Liver (tissue), 3 donors: Measurements from ENCODE around the gene FIBCD1.

Experiments used
- FOXA2 ChIP-seq: IDR thresholded peaks from 2 replicates; pipeline ENCODE4 v1.6.1; 2016; ENCODE audit warnings: antibody characterized with exemption
- GABPA ChIP-seq, 2 donors: IDR thresholded peaks in 1 of 2; conservative IDR thresholded peaks in 1 of 2; 2 replicates each; pipeline ENCODE4 v1.6.1; 2016; ENCODE audit warnings: antibody characterized with exemption in 2 of 2, mild to moderate bottlenecking in 1 of 2, moderate library complexity in 1 of 2
- HNF4G ChIP-seq: IDR thresholded peaks from 2 replicates; pipeline ENCODE4 v1.6.1; 2016; ENCODE audit warnings: antibody characterized with exemption
- YY1 ChIP-seq: IDR thresholded peaks from 2 replicates; pipeline ENCODE4 v1.6.1; 2016; ENCODE audit warnings: antibody characterized with exemption, mild to moderate bottlenecking
- TF ChIP-seq, protein P1 (sequence below): fragments of 150-350 bp; IDR thresholded peaks from 2 replicates; pipeline ENCODE4 v1.5.1; 2017; ENCODE audit warnings: improper control_type of control experiment, low read depth, low read length; ENCODE audit not compliant: missing input control
- TF ChIP-seq, protein P2 (sequence below): IDR thresholded peaks from 2 replicates; pipeline ENCODE4 v1.6.1; 2016; ENCODE audit warnings: antibody characterized with exemption
- donor health status: healthy.
- donor health status: healthy.

GRCh38 chr9:130911254-130912049 is 27.6 kb downstream of the FIBCD1 start:
- TF ChIP-seq GABPA (IDR thresholded peaks at IDR 0.05 in 1 of 2, conservative IDR thresholded peaks at IDR 0.05 in 1 of 2) (no peak), HNF4G (no peak), FOXA2 (no peak), YY1 (no peak)
- TF ChIP-seq, protein P1, sequence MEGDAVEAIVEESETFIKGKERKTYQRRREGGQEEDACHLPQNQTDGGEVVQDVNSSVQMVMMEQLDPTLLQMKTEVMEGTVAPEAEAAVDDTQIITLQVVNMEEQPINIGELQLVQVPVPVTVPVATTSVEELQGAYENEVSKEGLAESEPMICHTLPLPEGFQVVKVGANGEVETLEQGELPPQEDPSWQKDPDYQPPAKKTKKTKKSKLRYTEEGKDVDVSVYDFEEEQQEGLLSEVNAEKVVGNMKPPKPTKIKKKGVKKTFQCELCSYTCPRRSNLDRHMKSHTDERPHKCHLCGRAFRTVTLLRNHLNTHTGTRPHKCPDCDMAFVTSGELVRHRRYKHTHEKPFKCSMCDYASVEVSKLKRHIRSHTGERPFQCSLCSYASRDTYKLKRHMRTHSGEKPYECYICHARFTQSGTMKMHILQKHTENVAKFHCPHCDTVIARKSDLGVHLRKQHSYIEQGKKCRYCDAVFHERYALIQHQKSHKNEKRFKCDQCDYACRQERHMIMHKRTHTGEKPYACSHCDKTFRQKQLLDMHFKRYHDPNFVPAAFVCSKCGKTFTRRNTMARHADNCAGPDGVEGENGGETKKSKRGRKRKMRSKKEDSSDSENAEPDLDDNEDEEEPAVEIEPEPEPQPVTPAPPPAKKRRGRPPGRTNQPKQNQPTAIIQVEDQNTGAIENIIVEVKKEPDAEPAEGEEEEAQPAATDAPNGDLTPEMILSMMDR, result no peak
- TF ChIP-seq, protein P2, sequence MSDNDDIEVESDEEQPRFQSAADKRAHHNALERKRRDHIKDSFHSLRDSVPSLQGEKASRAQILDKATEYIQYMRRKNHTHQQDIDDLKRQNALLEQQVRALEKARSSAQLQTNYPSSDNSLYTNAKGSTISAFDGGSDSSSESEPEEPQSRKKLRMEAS, result no peak
